ENCODE data around the gene STAG3. TPM values are rescaled to one million over a fixed set of nuclear protein-coding genes. Genes with fewer than 3 reads are reported as not detected.

STAG3 gene
- total and polyA plus RNA-seq, 2 of the 4 experiments (the other 2 are of a cell fraction) = 0.36 to 0.65 TPM

- ChIA-PET CTCF (interaction anchor here (1.3 kb wide), 1 partner anchor 8 kb away, joined by 5 read pairs; the partner anchor contains the start of gene GAL3ST4), POLR2A (ENCODE audit: unreplicated experiment) (interaction anchor here (0.9 kb wide), 1 partner anchor 8 kb away, joined by 4 read pairs; the partner anchor contains the start of gene GAL3ST4)
- no peak overlapping the region for H2BK15ac ChIP-seq (ENCODE audit: low read depth, low read length)
- intact Hi-C loops (cut with micrococcal nuclease) = no loop called here
- dilution Hi-C loops (cut with HindIII; ENCODE audit: low sequenced_read_pairs, unreplicated experiment) = no loop called here
- no peak overlapping the region; the same call in 1 of the 2 replicates for H3K27ac ChIP-seq (ENCODE audit: insufficient read depth, low read length)
- H3K79me1 ChIP-seq (ENCODE audit: low read depth in 1 of 2, low read length in 2 of 2) = peaks cover 16 to 22% of the 10 kb centered on the region in 2 experiments
- H2AK9ac ChIP-seq (replicated peaks; ENCODE audit: low read depth, low read length, poor library complexity) = peak overlapping the region; percentile 88
- 0% methylated on average over 1 of the region's 14 CpGs; no CpG with 5 or more reads in 1 of the 2 experiments for WGBS, 2 experiments (ENCODE audit: extremely low coverage in 2 of 2, insufficient read length in 1 of 2)
- H3K56ac ChIP-seq (ENCODE audit: extremely low read depth, insufficient read depth, low read length) = peak overlapping the region; percentile 74; the same call in 1 of the 2 replicates
- no peak overlapping the region for H4K5ac ChIP-seq (ENCODE audit: low read depth, low read length)
- no peak overlapping the region for H4K8ac ChIP-seq (ENCODE audit: low read depth in 2 of 2, low read length in 2 of 2)
- H3K4me2 ChIP-seq (ENCODE audit: low read depth, low read length) = peak overlapping the region; percentile 61
- in situ Hi-C loops (cut with MboI; ENCODE audit: low sequenced_read_pairs) = no loop called here
- no peak overlapping the region for H2BK120ac ChIP-seq (ENCODE audit: low read depth, low read length)
- BruUV-seq (replicated peaks) = no TSS peak
- no peak for TF ChIP-seq NFE2L2 (IDR thresholded peaks at IDR 0.05; ENCODE audit: low read depth, low read length)
- TF ChIP-seq BHLHE40 (IDR thresholded peaks at IDR 0.05; ENCODE audit: low read depth, low read length) = no peak
- no peak for TF ChIP-seq MXI1 (IDR thresholded peaks at IDR 0.05; ENCODE audit: borderline replicate concordance, low read depth, low read length)
- TF ChIP-seq RFX5 (IDR thresholded peaks at IDR 0.05; ENCODE audit: low read depth, low read length) = no peak
- TF ChIP-seq CTCF (conservative IDR thresholded peaks at IDR 0.05; ENCODE audit: low read depth, low read length) = no peak
- TF ChIP-seq CEBPB (IDR thresholded peaks at IDR 0.05; ENCODE audit: low read depth, low read length) = no peak
- no peak for TF ChIP-seq RCOR1 (IDR thresholded peaks at IDR 0.05; ENCODE audit: insufficient replicate concordance, low read length)
- no peak for TF ChIP-seq POLR2A (IDR thresholded peaks at IDR 0.05; ENCODE audit: low read depth, low read length)
- no peak for TF ChIP-seq MAZ (IDR thresholded peaks at IDR 0.05; ENCODE audit: borderline replicate concordance, low read depth, low read length)
- no peak for TF ChIP-seq MAFK (IDR thresholded peaks at IDR 0.05; ENCODE audit: low read depth, low read length)
- TF ChIP-seq CHD1 (IDR thresholded peaks at IDR 0.05; ENCODE audit: low read depth, low read length) = no peak
- TF ChIP-seq, protein P1, sequence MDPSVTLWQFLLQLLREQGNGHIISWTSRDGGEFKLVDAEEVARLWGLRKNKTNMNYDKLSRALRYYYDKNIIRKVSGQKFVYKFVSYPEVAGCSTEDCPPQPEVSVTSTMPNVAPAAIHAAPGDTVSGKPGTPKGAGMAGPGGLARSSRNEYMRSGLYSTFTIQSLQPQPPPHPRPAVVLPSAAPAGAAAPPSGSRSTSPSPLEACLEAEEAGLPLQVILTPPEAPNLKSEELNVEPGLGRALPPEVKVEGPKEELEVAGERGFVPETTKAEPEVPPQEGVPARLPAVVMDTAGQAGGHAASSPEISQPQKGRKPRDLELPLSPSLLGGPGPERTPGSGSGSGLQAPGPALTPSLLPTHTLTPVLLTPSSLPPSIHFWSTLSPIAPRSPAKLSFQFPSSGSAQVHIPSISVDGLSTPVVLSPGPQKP (IDR thresholded peaks at IDR 0.05; ENCODE audit: borderline replicate concordance, low read depth, low read length) = no peak
- H2BK20ac ChIP-seq (ENCODE audit: low read depth, low read length) = no peak overlapping the region
- H3K4ac ChIP-seq (ENCODE audit: low read depth, low read length) = peak overlapping the region; percentile 64
- no peak for ATAC-seq (ENCODE audit: low read depth)
- H3K27me3 ChIP-seq (ENCODE audit: control insufficient read depth, insufficient read depth, low read length) = no peaks in the 10 kb centered on the region
- H3K23ac ChIP-seq (ENCODE audit: low read depth, low read length) = 0 out of 2 replicates have a peak overlapping the region, but pooled peaks have one; percentile 18
- 0 out of 2 replicates have a peak, but pooled peaks cover 2% of the 10 kb centered on the region for H3K9me1 ChIP-seq (ENCODE audit: insufficient read depth, low read length)
- no peaks in the 10 kb centered on the region for H4K20me1 ChIP-seq (ENCODE audit: insufficient read depth, low read length)
- H2AK5ac ChIP-seq (ENCODE audit: low read depth, low read length) = no peak overlapping the region
- peaks cover 5% of the 10 kb centered on the region for H3K4me1 ChIP-seq (ENCODE audit: control insufficient read depth, insufficient read depth, low read length)
- H3K4me3 ChIP-seq (ENCODE audit: insufficient read depth, low read depth, low read length) = peak overlapping the region; percentile 69
- no peaks in the 10 kb centered on the region for H3K9me3 ChIP-seq (ENCODE audit: control insufficient read depth, insufficient read depth, low read length)
- DNase-seq = no peak
- H3K18ac ChIP-seq (ENCODE audit: low read depth, low read length) = no peak overlapping the region
- no peak overlapping the region for H3K14ac ChIP-seq (replicated peaks; ENCODE audit: low read depth, low read length)
- H2BK5ac ChIP-seq (ENCODE audit: low read depth, low read length, poor library complexity, severe bottlenecking) = no peak overlapping the region
- H2AFZ ChIP-seq (replicated peaks; ENCODE audit: low read length, poor library complexity) = peak overlapping the region; percentile 96
- no peak overlapping the region for H4K91ac ChIP-seq (ENCODE audit: insufficient read depth, low read depth, low read length)
- peaks cover 13% of the 10 kb centered on the region for H3K36me3 ChIP-seq (ENCODE audit: control insufficient read depth, insufficient read depth, low read length)
- peak overlapping the region; percentile 68 for H3K9ac ChIP-seq (ENCODE audit: low read depth, low read length)
Measured at GRCh38 chr7:100176096-100177044, 1.3 kb upstream of the STAG3 start.

All from IMR-90 (cell line).